Activated CD4-positive, alpha-beta T cell treated with anti-CD3 and anti-CD28 coated beads, Interleukin-2, amount 10 ng/mL, durations not matched to agents 24 days and 14 days (primary cell): Measurements from ENCODE around the gene SLC25A20. TPM values are rescaled to one million over a fixed set of nuclear protein-coding genes. Genes with fewer than 3 reads are reported as not detected.

Experiments used
- DNase-seq: peaks from one replicate; pipeline ENCODE4 v3.0.0; 2022
- H3K27ac Mint-ChIP-seq: one replicate; pipeline ENCODE4 v1.8.0; 2022; ENCODE audit warnings: mild to moderate bottlenecking, mixed read lengths
- H3K27me3 Mint-ChIP-seq: one replicate; pipeline ENCODE4 v1.8.0; 2022; ENCODE audit warnings: mixed read lengths
- H3K36me3 Mint-ChIP-seq: one replicate; pipeline ENCODE4 v1.8.0; 2022; ENCODE audit warnings: low read depth, mild to moderate bottlenecking, mixed read lengths
- H3K4me1 Mint-ChIP-seq: one replicate; pipeline ENCODE4 v1.8.0; 2021; ENCODE audit warnings: mixed read lengths
- H3K4me3 Mint-ChIP-seq: one replicate; pipeline ENCODE4 v1.8.0; 2022; ENCODE audit warnings: mild to moderate bottlenecking, moderate library complexity, mixed read lengths
- H3K9me3 Mint-ChIP-seq: one replicate; pipeline ENCODE4 v1.8.0; 2021; ENCODE audit warnings: mixed read lengths
- intact Hi-C: fragments of 100-400 bp; cut with micrococcal nuclease; formaldehyde crosslinking; loops from one replicate; pipeline ENCODE4 v1.15.1; 2023
- total RNA-seq: library from RNA; stranded (reverse); gene quantifications from 2 replicates; pipeline ENCODE4 v1.2.3, GENCODE V29; 2022

The SLC25A20 gene
- total RNA-seq, 1 donor from 2014 or later: 13.8 TPM

DNA sequence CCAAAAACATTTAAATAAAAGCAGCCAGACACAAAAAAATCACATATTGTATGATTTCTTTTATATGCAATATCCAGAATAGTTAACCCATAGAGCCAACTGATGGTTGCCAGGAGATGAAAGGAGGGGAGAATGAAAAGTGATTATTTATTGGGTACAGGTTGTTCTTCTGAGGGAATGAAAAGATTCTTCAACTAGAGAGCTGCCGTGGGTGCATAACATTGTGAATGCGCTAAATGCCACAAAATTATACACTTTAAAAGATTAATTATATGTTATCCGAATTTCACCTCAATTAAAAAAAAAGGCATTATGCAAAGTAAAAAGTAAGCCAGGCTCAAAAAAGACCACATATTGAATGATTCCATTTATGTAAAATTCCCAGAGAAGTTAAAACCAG lies 87.2 kb downstream of the SLC25A20 start:
- peaks cover 5% of the 10 kb centered on the region for H3K36me3 Mint-ChIP-seq
- H3K27me3 Mint-ChIP-seq: no peaks in the 10 kb centered on the region
- intact Hi-C loops: no loop called here
- DNase-seq: no peak
- H3K9me3 Mint-ChIP-seq: peaks cover 8% of the 10 kb centered on the region
- peaks cover 24% of the 10 kb centered on the region for H3K4me1 Mint-ChIP-seq
- H3K4me3 Mint-ChIP-seq: no peak overlapping the region
- no peak overlapping the region for H3K27ac Mint-ChIP-seq

Other genes with a start within 250 kb of the SLC25A20 start
- 14.5 and 15.2 TPM in 2 replicates for gene CELSR3, start 236.0 kb downstream of the SLC25A20 start, total RNA-seq
- gene NCKIPSD, start 213.0 kb downstream of the SLC25A20 start, total RNA-seq: 53.1 and 54.1 TPM in 2 replicates
- 57.9 and 58.4 TPM in 2 replicates for gene IP6K2, start 181.7 kb downstream of the SLC25A20 start, total RNA-seq
- gene PRKAR2A, start 51.0 kb downstream of the SLC25A20 start, total RNA-seq: 31.9 and 39.4 TPM in 2 replicates
- 157 TPM in 2 replicates for gene ARIH2, start 20.0 kb upstream of the SLC25A20 start, total RNA-seq
- 33.9 and 38.3 TPM in 2 replicates for gene P4HTM, start 91.4 kb upstream of the SLC25A20 start, total RNA-seq
- gene WDR6, start 108.5 kb upstream of the SLC25A20 start, total RNA-seq: 141 and 153 TPM in 2 replicates
- gene DALRD3, start 119.7 kb upstream of the SLC25A20 start, total RNA-seq: 31.5 and 36.6 TPM in 2 replicates
- gene NDUFAF3, start 123.2 kb upstream of the SLC25A20 start, total RNA-seq: 123 and 126 TPM in 2 replicates
- gene IMPDH2, start 130.5 kb upstream of the SLC25A20 start, total RNA-seq: 490 and 496 TPM in 2 replicates
- 138 and 152 TPM in 2 replicates for gene QRICH1, start 195.2 kb upstream of the SLC25A20 start, total RNA-seq
- 188 and 192 TPM in 2 replicates for gene QARS1, start 205.9 kb upstream of the SLC25A20 start, total RNA-seq
- 57.2 and 64.9 TPM in 2 replicates for gene USP19, start 221.9 kb upstream of the SLC25A20 start, total RNA-seq
- not detected in 2 replicates for gene LAMB2, start 234.2 kb upstream of the SLC25A20 start, total RNA-seq